Activated B cell treated with CpG ODN at 0.5 μM for 24 hours (primary cell): ENCODE measurements around the gene DLEC1. TPM values are rescaled to one million over a fixed set of nuclear protein-coding genes. Genes with fewer than 3 reads are reported as not detected.

Experiments used
- ATAC-seq: fragments of 200-7000 bp; cut with Tn5 transposase; one replicate; pipeline ENCODE4 v1.10.0; 2021; ENCODE audit warnings: low read depth, mild to moderate bottlenecking, moderate library complexity
- CTCF ChIA-PET: fragments of 350-600 bp; sonication (Branson Sonifier 250); formaldehyde crosslinking; loops from one replicate; lab custom pipeline; 2021; ENCODE audit warnings: antibody characterized with exemption; lab: Charles Lee
- POLR2A ChIA-PET: fragments of 350-600 bp; sonication (Branson Sonifier 250); formaldehyde crosslinking; loops from one replicate; lab custom pipeline; 2021; ENCODE audit warnings: antibody characterized with exemption; lab: Charles Lee
- DNase-seq: peaks from one replicate; pipeline ENCODE4 v3.0.0; 2022
- H3K27ac Mint-ChIP-seq: one replicate; pipeline ENCODE4 v1.8.0; 2020; ENCODE audit warnings: mixed read lengths
- H3K27me3 Mint-ChIP-seq: one replicate; pipeline ENCODE4 v1.8.0; 2021; ENCODE audit warnings: mixed read lengths
- H3K36me3 Mint-ChIP-seq: one replicate; pipeline ENCODE4 v1.8.0; 2021; ENCODE audit warnings: low read depth, mixed read lengths
- H3K4me1 Mint-ChIP-seq: one replicate; pipeline ENCODE4 v1.8.0; 2021; ENCODE audit warnings: mixed read lengths
- H3K4me3 Mint-ChIP-seq: one replicate; pipeline ENCODE4 v1.8.0; 2020; ENCODE audit warnings: mild to moderate bottlenecking, mixed read lengths
- H3K9me3 Mint-ChIP-seq: one replicate; pipeline ENCODE4 v1.8.0; 2020; ENCODE audit warnings: mixed read lengths
- intact Hi-C: fragments of 100-400 bp; cut with micrococcal nuclease; formaldehyde crosslinking; loops from one replicate; pipeline ENCODE4 v1.15.1; 2024
- total RNA-seq: library from RNA; stranded (reverse); gene quantifications from 2 replicates; pipeline ENCODE4 v1.2.3, GENCODE V29; 2022
- TF ChIP-seq, protein P1 (sequence below): fragments of 200-600 bp; IDR thresholded peaks from one replicate; pipeline ENCODE4 v1.8.0; 2022; ENCODE audit warnings: antibody characterized with exemption, mild to moderate bottlenecking

The DLEC1 gene
- total RNA-seq, 1 donor from 2014 or later, result 0.11 TPM

DNA sequence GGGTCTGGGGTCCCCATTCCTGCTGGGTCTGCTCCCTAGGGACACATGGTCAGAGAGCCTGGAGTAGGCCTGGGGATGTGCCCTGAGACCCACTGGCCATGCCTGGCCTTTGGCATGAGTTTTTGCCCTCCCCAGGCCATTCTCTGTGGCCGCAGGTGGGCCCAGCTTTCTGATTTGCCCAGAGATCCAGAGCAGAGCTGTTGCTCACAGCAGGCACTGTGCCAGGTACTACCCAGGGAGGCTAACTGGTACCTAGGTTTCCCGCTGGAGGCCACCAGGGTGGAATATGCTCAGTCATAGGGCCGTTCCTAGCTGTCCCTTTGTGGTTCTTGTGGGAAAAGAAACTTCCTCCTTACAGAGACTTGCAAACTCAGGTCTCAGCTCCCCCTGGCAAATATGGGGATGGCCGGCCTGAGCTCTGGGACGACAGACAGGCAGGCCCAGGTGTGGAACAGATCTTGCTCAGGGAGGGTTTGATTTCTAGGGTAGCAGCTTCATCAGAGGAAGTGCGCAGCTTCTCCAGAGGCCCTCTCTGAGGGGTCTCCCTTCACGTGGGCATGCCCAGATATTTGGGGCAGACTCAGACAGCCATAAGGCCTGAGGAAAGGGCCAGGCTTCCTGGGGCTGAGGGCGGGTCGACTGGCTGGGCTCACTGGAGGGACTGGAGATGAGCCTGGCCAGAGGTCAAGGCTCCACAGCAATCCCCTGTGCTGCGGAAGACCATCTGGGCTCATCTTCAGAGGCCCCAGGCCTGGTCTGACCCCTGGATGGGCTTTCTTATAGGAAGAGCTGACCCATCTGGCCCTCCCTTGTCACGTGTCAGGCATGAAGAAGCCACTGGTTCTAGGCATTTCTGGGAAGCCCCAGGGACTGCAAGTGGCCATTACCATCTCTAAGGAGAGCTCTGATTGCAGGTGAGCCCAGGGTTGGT, 69.9 kb downstream of the DLEC1 start:
- H3K4me3 Mint-ChIP-seq, result no peak overlapping the region

DNA sequence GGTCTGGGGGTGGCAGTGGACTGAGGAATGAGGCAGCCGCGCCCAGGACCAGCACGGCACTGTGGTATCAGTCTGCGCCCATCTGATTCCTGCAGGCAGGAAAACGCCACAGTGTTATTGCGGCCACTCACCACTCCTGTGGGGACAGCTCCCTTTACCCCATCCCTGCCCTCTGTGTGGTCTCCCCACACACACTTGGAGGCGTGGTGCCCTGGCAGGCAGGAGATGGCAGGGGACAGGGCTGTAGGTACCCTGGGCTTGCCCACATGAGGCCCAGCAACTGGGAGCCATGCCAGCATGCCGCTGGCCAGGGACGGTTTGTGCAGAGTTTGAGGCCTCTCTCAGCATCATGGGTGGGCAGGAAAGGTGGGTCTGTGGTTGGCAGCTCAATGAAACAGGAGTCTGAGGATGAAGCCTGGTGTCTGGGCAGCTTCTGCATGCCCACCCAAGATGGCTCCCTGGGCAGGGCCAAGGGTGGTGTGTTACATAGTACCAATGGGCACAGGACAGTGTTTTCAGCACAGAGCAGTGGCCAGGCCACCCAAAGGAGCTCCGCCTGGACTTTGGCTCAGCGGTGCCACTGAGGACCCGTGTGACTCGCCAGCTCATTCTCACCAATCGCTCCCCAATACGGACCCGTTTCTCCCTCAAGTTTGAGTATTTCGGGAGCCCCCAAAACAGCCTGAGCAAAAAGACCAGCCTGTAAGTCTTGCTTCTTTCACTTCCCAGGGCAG, 70.7 kb downstream of the DLEC1 start:
- peak; percentile 4 for DNase-seq

More for the DNA sequence above, 69.9 kb downstream of the DLEC1 start:
- ChIA-PET CTCF (no interaction called here), POLR2A (no interaction called here)
- intact Hi-C loops, result no loop called here
- Mint-ChIP-seq H3K27me3 (peaks cover 7% of the 10 kb centered on the region), H3K27ac (no peak overlapping the region), H3K4me1 (no peaks in the 10 kb centered on the region), H3K9me3 (peaks cover 8% of the 10 kb centered on the region), H3K36me3 (no peaks in the 10 kb centered on the region)
- peak; percentile 11 for DNase-seq
- TF ChIP-seq, protein P1, sequence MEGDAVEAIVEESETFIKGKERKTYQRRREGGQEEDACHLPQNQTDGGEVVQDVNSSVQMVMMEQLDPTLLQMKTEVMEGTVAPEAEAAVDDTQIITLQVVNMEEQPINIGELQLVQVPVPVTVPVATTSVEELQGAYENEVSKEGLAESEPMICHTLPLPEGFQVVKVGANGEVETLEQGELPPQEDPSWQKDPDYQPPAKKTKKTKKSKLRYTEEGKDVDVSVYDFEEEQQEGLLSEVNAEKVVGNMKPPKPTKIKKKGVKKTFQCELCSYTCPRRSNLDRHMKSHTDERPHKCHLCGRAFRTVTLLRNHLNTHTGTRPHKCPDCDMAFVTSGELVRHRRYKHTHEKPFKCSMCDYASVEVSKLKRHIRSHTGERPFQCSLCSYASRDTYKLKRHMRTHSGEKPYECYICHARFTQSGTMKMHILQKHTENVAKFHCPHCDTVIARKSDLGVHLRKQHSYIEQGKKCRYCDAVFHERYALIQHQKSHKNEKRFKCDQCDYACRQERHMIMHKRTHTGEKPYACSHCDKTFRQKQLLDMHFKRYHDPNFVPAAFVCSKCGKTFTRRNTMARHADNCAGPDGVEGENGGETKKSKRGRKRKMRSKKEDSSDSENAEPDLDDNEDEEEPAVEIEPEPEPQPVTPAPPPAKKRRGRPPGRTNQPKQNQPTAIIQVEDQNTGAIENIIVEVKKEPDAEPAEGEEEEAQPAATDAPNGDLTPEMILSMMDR, result no peak
- ATAC-seq, result no peak

DNA sequence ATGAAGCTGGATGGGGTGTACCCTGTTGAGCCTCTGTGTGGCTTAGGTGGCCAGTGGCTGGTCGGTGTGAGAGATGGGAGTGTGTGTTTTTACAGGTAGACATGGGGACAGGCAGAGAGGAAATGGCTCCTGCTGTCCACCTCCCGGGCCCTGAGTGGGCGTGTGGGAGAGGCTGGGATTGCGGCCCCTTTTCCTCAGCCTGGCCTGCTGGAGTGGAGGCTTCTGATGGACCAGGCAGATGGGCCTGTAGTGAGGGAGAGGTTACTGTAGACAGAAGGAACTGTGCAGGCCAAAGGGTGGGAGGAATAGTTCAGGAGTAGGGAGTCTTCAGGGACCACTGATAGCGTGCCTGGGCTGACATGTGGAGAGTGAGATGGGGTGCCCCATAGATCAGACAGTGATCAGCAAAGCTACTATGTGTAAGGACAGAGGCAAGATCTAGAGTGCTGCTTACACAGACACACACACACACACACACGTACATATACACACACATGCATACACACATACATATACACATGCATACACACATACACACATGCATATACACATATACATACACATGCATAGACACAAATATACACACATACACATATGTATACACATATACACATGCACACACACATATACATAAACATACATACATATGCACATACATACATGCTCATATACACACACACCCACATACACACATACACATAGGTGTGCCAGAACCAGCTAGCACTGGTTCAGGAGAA, 71.5 kb downstream of the DLEC1 start:
- H3K9me3 Mint-ChIP-seq, result peaks cover 3% of the 10 kb centered on the region
- no peaks in the 10 kb centered on the region for H3K36me3 Mint-ChIP-seq
- ATAC-seq (no peak), DNase-seq (no peak)
- H3K27ac Mint-ChIP-seq, result no peak overlapping the region
- TF ChIP-seq, protein P1, result no peak
- POLR2A ChIA-PET, result no interaction called here
- CTCF ChIA-PET, result no interaction called here
- peaks cover 7% of the 10 kb centered on the region for H3K27me3 Mint-ChIP-seq
- H3K4me3 Mint-ChIP-seq, result no peak overlapping the region
- peaks cover 8% of the 10 kb centered on the region for H3K4me1 Mint-ChIP-seq
- intact Hi-C loops, result no loop called here

More for the DNA sequence above, 70.7 kb downstream of the DLEC1 start:
- Mint-ChIP-seq H3K9me3 (peaks cover 8% of the 10 kb centered on the region), H3K27ac (no peak overlapping the region), H3K4me3 (no peak overlapping the region), H3K4me1 (peaks cover under 1% of the 10 kb centered on the region), H3K36me3 (no peaks in the 10 kb centered on the region), H3K27me3 (peaks cover 7% of the 10 kb centered on the region)
- ChIA-PET POLR2A (no interaction called here), CTCF (no interaction called here)
- ATAC-seq, result no peak
- intact Hi-C loops, result no loop called here
- TF ChIP-seq, protein P1, result no peak

DNA sequence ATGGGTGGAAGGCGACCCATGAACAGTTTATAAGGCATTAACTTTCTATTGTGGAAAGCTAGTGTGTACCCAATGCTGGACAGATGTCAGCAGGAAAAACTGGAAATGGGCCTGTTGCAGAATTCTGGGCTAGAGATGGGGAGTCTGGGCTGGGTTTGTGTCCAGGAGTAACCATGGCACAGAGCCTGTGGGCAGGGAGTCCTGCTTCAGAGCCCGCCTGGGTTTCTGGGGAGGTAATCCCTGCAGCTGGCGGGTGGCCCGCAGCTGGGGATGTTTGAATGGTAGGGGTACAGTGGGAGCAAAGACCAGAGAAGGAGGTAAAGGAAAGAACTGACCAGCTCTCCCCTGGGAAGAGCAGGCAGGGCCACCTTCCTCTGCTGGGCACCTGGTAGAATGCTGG, 72.2 kb downstream of the DLEC1 start:
- Mint-ChIP-seq H3K9me3 (no peaks in the 10 kb centered on the region), H3K27me3 (peaks cover 5% of the 10 kb centered on the region), H3K36me3 (no peaks in the 10 kb centered on the region), H3K4me3 (no peak overlapping the region), H3K4me1 (peaks cover 14% of the 10 kb centered on the region), H3K27ac (no peak overlapping the region)
- ChIA-PET POLR2A (no interaction called here), CTCF (no interaction called here)
- intact Hi-C loops, result no loop called here
- ATAC-seq (no peak), DNase-seq (no peak)
- TF ChIP-seq, protein P1, result no peak
